SIG-M5 treated with dmso at 0.1 percent for 504 hours (cell line): ENCODE results near the gene SLC26A9.
"Not testable (repeated sequence)": the region's sequence is repeated elsewhere in the genome, so short reads cannot be mapped to it uniquely, and the experiment has no call there.

ENCODE experiments used
- DNase-seq: peaks from one replicate; lab custom pipeline; 2025; ENCODE audit not compliant: unreplicated experiment; lab: John Stamatoyannopoulos, UW

Gene SLC26A9

DNA sequence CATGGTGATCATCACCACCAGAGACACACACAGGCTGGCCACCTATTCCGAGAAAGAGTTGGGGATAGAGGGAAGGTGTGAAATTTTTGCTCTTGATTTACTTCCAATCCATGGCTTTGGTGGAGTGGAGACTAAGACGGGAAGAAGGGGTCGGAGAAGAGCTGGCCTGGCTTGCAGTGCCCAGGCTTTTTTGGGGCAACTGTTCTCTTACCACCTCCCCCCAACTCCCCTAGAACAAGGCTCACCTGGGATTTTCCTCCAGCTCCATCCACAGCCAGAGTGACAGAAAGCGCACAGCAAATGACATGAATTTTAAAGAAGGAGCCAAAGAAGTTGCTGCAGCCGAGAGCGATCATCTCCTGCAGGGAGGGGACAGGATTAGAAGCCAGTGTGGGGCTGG lies 16.0 kb downstream of the SLC26A9 start:
- no peak for DNase-seq

DNA sequence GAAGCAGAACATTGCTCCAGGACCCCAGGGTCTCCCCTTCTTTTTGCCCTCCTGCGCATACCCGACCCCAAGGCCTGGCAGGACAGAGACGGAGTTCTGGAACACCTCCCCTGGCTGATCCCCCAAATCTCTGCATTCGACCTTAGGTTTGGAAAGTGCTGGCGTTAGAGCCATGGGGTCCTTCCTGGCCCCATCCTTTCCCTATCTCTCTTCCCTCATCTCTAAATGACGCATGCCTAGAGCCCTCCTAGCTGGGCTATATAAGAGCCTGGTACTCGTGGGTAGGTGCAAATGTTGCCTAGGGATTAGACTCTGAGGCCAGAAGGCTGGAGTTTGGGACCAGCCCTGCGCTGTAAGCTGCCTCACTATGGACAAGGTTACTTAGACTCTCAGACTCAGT lies 16.6 kb downstream of the SLC26A9 start:
- no peak for DNase-seq

DNA sequence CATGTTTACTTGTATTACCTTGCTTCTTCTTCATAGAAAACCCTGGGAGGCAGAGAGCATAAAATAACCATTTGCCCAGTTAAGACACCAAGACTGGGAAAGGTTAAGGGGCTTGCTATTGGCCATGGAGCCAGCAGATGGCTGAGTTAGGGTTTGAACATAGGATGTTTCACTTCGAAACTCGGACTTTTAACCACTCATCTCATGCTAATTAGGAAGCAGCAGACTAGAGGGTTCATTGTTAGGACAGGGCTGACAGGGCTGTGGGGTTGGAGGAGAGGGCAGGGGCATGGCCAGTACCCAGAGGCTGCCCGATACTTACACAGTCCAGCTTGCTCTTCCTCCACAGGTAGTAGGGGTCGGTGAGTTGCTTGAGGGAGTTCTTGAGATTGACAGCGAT lies 17.0 kb downstream of the SLC26A9 start:
- DNase-seq: no peak

DNA sequence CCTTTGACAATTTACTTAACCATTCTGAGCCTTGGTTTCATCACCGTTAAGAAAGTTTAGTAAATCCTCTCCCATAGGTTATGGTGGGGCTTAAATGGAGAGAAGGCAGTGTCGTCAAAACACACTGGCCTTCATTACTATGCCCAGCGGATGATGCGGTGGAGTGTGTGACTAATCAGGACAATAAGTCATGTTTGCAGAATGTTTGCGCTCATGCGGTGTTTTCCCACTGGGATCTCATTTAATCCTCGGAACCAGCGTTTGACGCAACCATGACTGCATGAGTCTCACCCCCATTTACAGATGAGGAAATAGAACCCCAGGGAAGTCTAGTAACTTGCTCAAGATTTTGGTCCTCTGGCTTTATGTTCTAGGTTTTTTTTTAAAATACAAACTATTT lies 17.5 kb downstream of the SLC26A9 start:
- no peak for DNase-seq

DNA sequence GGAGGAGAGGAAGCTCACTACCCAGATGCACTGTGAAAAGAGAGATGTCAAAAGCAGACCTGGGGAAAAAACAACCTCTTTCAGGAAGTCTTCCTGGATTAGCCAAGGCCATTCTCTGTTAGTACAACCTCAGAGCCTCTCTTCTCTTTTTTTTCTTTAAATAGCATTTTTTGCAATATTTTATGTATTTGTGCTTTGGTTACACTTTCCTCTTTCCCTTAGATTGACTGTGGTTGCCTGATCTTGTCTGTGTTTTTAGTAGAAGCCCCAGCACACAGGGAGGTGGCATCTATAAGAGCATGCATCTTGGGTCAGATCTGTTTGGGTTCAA lies 18.8 kb downstream of the SLC26A9 start:
- peak; percentile 45 for DNase-seq

DNA sequence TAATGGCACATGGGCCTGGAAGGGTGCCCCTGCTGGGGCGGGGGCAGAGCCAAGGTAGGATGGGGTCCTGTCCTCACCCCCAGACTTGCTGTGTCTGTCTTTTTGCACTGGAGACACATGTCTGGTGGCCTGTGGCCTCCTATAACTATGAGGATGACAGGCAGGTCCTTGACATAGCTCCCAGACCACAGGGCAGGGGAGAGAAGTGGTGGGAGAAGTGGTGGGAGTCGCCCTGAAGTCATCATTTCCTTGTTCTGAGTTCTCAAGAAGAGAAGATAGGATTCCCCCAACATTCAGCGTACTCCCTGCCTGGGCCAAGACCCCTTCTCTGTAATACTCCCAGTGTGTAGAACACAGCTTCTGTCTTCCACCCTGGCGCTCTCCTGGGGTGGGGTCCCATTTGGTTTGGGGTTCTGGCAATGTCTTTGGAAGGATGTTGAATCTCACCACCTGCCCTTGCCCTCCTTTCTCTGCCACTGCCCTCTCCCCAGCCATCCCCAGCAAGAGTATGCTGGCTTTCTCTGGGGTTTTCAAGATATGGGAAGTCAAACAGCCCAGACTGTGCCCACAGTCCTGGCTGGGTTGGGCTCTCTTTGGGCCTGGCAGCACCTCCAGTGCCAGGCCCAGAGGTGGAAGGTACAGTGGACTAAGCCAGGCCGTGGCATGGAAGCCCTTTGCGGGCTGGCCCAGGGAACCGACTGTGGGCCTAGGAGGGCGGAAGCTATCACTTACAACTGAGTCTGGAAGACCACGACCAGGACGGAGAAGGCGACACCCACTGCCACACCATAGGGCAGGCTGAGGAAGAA lies 19.4 kb downstream of the SLC26A9 start:
- DNase-seq: no peak

DNA sequence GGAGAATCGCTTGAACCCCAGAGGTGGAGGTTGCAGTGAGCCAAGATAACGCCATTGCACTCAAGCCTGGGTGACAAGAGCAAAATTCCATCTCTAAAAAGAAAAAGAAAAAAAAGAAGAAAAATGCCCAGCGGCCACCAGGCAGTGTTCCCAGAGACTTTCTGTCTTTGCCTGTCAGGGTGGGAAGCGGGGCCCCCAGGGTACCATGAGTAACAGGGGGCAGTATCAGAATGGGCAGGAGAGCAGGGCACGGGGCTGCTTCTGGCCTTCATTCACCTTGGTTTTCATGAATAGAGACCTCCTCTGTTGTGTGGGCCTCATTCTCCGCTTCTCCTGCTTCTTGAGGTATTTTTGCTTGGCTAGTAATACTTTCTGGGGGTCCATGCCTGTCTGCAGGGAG lies 20.4 kb downstream of the SLC26A9 start:
- no peak for DNase-seq

DNA sequence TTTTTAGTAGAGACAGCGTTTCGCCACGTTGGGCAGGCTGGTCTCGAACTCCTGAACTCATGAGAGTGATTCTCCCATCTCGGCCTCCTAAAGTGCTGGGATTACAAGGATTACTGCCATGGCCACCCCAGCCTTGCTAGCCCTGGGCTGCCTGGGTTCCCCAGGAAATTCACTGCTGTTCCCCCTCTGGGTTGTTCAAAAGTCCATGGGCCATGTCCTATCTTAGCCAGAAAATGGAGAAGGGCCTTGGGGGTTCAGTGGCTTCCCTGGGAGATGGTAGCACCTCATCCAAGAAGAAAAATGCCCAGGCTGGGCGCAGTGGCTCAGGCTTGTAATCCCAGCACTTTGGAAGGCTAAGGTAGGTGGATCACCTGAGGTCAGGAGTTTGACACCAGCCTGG lies 20.9 kb downstream of the SLC26A9 start:
- no peak for DNase-seq

DNA sequence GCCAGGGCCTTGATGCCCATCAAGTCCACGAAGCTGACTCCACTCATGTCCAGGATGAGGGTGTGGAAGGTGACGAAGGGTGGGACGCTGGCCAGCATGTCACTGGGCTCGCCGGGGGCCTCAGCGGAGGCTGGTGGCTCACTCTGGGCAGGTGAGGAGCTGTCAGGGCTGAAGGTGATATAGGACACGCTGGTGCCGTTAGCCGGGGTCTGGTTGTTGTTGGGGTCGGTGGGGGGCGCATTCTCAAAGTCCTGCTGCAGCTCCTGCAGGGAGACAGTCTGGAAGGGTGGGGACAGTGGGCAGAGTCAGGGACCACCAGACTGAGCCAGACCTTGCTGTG lies 21.7 kb downstream of the SLC26A9 start:
- DNase-seq: no peak

DNA sequence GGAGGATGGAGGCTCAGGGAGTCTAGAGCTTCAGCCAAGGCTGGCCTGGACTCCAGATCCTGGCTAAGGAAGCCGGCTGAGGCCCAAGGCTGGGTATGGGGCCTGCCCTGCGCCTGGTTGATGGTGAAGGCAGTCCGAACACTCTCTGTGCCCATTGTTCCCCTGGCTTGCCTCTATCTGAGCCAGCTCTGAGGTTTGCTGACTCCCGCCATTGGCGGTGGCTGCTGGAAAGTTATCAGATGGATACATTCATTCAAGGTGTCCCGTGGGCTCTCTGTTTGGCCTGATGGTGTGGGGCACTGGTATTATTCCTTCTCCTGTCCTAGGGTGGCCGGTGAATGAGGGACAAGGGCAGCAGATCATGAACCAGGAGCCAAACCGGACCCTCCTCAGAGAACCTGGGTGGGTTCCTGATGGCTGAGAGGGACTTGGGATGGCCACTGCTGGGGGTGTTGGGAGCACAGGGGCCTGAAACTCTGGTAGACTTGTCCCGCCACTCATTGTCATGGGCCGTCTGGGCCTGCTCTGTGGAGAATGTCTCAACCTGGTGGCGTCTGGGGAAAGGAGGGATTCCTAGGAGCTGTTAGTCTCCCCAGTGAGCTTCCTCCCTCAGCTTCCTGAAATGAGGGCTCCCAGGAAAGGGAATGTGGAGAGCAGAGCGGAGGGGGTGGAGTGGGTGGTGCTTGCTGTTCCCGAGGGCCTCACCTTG lies 22.2 kb downstream of the SLC26A9 start:
- DNase-seq: no peak

DNA sequence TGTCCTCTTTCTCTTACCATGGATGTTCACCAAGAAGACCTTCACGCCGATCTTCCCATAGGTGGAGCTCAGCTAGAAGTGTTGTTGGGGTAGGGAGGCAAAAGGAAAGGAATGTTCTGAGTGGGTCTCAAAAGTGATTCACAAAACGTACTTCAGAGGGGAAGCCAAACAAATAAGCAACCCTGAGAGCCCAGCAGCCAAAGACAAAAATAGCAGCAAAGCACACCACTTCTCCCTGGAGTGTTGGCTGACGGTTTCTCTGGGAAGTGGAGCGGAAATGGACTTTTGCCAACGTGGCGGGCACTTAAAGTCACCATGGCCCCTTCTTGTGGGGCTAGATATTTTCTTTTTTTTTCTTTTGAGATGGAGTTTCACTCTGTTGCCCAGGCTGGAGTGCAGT lies 23.1 kb downstream of the SLC26A9 start:
- no peak for DNase-seq

DNA sequence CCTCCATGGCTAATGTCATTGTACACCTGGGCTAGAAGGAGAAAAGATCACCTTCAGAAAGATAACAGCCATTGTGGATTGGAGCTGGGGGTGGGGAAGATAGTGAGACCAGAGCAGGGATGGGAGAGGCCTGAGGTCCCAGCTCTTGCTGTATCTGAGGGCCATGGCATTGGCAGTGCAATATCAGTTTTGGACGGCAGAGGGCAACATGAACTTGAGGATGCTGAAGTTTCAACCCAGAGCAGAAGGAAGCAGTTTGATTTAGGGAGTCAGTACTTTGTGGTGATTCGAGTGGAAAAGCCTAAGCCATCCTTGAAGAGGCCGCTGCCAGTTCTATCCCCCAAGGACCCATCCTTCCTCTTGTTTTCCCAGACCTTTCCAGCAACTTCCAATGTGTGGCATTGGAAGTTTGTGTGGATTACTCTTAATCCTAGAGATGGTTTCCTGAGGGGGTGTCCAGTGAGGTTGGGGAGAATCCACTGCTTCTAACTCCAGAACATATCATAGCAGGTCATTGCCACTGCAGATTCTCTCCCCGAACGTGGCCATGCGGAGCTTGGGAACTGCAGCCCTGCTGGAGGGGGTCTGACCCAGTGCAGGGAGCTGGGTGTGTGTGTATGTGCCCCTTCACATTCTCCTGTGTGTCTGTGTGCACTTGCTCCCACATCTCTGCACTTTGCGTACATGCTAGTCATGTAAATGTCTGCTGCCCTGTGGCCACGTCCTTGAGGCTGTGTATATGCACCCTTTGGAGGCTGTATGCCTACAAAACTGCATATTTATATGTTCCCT lies 24.1 kb downstream of the SLC26A9 start:
- peak; percentile 89 for DNase-seq

DNA sequence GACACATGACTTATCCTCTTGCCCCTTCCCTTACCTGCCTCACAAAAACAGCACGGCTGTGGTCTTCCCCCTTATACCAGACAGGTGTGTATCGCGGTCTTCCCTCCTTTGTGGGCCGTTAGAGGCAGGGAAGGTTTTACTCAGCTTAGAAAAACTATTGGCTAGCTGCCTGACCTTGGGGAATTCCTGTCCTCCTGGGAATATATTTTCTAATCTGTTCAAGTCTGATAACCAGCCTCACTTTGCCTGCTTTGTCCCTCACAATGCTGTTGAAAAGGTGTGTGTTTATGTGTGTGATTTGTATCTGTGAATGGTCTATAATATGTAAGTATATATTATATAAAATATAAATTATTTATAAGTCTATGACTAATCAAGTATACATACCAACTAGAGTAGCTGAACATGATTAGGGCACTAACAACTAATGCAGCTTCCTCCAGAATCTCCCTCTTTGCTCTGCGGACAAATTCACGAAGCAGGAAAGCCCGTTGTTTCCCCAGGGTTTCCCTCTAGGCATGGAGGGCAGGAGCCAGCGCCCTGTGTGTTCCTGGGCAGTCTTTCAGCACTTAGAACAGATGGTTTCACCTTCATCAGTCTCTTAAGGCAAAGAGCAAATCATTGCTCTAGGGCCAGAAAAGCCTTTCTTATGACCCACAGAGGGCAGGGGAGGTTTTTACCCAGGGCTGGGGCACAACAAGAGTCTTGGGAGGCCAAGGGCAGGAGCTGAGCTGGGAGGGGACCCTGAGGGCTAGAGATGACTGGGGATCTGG lies 25.6 kb downstream of the SLC26A9 start:
- no peak for DNase-seq

DNA sequence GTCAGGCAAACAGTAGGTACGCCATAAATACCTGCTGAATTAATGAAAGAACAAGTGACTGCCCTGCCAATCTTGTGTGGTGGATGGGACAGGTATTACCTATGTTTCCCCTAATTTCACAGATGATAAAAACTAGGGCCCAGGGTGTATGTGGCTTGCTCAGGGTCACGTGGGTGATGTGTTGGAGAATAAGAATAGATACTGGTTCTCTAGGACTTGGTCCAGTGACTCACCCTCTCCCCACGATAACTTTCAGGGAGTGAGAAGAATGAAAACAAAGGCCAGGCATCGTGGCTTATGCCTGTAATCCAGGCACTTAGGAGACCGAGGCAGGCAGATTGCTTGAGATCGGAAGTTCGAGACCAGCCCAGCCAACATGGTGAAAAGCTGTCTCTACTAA lies 26.7 kb downstream of the SLC26A9 start:
- no peak for DNase-seq

DNA sequence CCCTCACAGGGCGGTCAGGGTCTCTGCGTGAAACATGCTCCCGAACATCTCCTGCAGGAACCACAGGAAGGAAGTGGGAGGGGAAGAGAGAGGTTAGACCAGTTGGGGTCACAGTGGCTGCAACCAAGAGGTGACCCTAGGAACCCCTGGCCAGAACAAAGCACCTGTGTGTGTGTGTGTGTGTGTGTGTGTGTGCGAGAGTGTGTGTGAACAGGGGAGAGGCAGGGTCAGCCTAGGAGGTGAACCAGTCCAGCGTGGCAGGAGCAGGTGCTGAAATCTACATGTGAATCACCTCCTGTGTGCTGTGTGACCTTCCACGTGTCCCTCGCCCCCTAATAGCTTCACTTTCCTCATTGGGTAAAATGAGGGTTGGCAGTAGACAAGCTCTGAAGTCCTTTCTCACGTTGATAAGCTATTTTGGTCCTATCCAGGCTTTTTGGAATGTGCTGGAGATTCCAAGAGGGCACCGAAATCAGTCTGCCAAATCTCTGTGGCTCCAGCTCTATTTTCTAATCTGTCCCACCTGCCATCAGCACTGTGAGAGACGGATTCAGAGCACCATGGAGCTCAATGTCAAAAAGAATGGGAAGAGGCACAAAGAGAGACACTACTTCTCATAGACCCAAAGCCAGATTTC lies 27.8 kb downstream of the SLC26A9 start:
- no peak for DNase-seq

DNA sequence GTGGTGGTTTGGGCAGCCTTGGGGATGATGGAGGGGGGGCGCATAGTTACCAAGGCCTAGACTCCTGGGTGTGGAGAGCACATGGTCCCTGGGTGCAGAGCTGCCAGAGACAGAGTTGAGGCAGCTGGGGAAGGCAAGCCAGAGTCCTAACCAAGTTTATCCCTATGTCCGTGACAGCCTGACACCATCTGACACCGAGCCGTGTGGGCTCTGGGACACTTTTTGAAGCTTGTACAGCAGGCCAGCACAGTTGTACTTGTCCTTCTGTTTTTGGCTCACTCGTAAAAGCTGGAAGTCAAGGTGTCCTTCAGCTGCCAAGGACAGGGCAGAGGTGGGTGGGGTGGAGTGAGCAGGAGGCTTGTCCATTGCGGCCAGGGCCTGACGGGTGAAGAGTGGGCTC lies 28.5 kb downstream of the SLC26A9 start:
- no peak for DNase-seq

DNA sequence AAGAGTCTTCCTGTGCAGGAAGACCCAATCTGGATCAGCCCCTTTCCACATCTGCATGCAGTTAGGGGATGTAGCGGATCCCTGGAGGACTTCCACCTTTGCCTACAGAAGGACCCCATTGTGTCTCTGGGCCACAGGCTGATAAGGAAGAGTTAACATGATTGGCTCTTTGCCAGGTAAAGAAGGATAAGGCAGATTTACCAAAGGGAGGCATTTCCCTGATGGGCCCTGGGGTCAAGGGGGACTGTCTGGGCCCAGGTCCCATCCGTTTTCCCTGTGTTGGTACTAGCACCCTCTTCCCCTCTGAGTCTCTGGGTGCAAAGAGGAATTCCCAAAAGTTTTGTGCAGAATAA lies 29.1 kb downstream of the SLC26A9 start:
- DNase-seq: no peak

DNA sequence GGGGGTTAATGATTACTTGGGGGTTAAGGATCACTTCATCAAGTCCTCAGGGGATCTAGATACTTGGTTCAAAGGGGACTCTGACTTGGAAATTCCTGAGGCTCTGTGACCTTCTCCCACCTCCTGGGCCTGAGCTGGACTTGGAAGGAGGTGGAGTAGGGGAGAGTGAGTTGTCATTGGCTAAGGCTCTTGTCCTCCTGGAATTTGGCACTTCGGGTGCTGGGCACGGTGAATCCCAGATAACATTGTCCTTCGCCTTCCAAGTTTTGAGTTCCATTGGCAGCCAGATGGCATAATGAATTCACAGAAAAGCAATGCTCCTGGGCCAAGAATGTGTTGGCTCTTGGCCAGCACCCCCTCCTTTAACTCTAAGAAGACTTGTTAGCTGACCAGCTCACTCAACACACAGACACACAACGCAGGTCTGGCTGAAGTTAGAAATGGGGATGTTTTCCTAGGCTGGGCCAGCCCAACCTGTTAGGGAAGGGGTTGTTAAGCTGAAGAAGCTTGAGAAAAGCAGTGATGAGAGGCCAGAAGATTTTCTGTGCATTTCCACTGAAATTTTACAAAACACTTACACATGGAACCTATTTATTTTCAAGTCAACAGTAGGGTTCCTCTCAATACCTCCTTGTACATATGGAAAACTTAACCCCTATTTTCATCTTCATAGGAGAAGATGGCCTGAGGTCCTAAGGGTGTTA lies 29.7 kb downstream of the SLC26A9 start:
- no peak for DNase-seq

DNA sequence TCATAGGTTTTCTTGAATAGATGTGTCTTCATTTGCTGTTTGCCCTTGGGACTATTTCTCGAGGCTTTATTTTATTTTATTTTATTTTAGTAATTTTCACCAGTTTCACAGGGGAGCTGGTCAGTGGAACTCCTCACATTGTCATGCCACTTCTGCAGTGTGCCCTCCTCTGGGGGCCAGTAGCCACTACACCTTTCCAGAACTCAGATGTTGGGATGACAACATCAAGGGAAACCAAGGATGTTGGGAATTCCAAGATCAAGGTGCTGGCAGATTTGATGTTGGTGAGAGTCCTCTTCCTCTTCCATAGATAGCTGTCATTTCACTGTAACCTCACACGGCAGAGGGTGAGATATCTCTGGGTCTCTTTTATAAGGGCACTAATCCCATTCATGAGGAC lies 35.5 kb downstream of the SLC26A9 start:
- DNase-seq: no peak

DNA sequence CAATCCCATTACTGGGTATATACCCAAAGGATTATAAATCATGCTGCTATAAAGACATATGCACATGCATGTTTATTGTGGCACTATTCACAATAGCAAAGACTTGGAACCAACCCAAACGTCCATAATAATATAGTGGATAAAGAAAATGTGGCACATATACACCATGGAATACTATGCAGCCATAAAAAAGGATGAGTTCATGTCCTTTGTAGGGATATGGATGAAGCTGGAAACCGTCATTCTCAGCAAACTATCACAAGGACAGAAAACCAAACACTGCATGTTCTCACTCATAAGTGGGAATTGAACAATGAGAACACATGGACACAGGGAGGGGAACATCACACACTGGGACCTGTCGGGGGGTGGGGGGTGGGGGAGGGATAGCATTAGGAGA lies 38.2 kb downstream of the SLC26A9 start:
- not testable (repeated sequence) for DNase-seq
